AG09309 (cell line): ENCODE measurements around the gene FUBP3.

ENCODE experiments used
- DNase-seq: peaks from one replicate; pipeline ENCODE4 v3.0.0-alpha.2; 2010; ENCODE audit warnings: low read depth
- H3K4me3 ChIP-seq: 2 replicates; pipeline ENCODE4 v1.5.1; 2011; ENCODE audit warnings: mild to moderate bottlenecking, low read depth, low read length, moderate library complexity; ENCODE audit not compliant: control insufficient read depth
- TF ChIP-seq, protein P1 (sequence below): IDR thresholded peaks from 2 replicates; pipeline ENCODE4 v1.5.1; 2011; ENCODE audit warnings: mild to moderate bottlenecking, low read depth, low read length, inconsistent platforms; ENCODE audit not compliant: insufficient read depth, control insufficient read depth; ENCODE audit errors: missing control alignments

FUBP3 gene

DNA sequence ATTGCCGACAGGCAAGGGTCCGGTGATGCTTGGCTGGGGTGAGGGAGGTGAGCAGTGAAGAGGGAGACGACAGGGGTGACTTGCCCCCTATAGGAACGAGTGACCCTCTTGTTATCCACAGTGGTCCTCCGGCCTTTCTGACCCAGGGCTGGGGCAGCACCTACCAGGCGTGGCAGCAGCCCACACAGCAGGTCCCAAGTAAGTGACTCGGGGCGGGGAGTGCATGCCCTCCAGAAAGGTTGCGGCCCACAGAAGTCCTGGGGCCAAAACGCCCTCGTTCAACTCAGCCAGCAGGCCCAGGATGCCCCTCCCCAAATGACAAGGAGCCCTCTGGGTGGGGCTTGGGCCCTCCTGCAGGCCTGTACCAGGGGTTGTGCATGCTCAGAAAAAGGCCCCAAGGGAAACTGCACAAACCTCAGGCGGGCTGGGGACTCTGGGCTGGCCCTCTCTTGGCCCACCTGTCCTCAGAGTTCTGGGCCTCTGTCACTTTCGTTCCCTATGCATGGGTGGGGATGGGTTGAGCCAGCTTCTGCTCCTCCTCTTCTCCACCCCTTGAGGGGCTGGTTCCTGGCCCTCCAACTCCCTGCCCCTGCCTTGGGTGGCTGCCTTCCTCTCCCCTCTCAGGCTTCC, 52.8 kb downstream of the FUBP3 start:
- no peak overlapping the region for H3K4me3 ChIP-seq
- no peak for DNase-seq
- TF ChIP-seq, protein P1, sequence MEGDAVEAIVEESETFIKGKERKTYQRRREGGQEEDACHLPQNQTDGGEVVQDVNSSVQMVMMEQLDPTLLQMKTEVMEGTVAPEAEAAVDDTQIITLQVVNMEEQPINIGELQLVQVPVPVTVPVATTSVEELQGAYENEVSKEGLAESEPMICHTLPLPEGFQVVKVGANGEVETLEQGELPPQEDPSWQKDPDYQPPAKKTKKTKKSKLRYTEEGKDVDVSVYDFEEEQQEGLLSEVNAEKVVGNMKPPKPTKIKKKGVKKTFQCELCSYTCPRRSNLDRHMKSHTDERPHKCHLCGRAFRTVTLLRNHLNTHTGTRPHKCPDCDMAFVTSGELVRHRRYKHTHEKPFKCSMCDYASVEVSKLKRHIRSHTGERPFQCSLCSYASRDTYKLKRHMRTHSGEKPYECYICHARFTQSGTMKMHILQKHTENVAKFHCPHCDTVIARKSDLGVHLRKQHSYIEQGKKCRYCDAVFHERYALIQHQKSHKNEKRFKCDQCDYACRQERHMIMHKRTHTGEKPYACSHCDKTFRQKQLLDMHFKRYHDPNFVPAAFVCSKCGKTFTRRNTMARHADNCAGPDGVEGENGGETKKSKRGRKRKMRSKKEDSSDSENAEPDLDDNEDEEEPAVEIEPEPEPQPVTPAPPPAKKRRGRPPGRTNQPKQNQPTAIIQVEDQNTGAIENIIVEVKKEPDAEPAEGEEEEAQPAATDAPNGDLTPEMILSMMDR: no peak

DNA sequence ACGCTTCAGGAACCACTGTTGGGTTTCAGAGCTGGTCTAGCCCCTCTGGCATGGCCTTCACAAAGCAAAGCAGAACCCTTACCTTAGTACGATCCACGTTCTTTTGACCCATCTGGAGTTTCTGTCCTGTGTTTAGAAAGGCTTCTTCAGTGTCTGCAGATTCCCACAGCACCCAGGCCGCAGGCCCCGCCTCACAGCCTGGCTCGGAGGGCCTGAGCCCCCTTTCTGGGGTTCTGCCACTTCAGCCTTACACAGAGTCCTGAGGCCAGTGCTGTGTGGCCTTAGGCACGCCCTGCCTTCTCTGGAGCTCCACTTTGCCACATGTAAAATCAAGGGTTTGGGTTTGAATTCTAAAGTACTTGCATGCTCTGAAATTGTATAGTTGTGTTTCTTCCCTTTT, 53.5 kb downstream of the FUBP3 start:
- no peak overlapping the region for H3K4me3 ChIP-seq
- no peak for DNase-seq
- TF ChIP-seq, protein P1: no peak

DNA sequence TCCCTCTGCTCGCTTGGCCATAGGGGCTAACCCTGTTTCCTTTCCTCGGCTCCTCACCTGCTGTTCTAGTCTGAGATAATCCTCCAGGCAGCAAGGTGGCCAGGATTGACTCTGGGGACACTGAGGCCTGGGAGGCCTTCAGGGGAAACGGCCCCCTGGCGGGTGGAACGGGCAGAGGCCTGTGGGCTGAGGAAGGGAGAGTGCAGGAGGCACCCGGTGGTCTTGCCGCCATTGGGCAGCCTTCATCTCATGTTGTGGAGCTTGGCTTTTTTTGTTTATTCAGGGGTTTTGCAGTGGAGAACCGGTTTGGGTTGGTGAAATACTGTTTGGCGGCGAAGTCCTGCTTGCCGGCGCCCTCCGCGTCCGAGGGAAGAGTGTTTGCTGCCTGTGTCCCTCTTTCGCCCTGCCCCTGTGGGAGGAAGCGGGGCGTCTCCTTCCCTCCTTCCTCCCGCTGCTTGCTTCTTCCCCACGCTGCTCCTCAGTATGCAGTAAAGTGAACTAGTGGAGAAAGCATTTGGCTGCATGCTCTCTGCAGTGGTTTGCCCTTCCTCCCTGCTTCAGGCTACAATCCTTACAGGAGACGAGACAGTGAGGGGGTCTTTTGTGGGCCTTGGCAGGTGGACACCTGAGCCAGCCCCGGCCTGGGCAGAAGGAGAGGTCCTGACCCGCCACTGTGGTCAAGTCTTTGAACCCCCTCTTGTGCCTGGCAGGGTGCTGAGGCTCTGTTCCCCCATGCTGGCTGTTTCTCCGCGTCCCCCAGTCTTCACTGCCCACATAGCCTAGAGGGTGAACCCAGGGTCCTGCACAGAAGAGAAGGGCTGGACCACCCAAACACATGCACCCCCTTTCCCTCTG, 54.2 kb downstream of the FUBP3 start:
- TF ChIP-seq, protein P1: no peak
- no peak for DNase-seq
- no peak overlapping the region for H3K4me3 ChIP-seq

DNA sequence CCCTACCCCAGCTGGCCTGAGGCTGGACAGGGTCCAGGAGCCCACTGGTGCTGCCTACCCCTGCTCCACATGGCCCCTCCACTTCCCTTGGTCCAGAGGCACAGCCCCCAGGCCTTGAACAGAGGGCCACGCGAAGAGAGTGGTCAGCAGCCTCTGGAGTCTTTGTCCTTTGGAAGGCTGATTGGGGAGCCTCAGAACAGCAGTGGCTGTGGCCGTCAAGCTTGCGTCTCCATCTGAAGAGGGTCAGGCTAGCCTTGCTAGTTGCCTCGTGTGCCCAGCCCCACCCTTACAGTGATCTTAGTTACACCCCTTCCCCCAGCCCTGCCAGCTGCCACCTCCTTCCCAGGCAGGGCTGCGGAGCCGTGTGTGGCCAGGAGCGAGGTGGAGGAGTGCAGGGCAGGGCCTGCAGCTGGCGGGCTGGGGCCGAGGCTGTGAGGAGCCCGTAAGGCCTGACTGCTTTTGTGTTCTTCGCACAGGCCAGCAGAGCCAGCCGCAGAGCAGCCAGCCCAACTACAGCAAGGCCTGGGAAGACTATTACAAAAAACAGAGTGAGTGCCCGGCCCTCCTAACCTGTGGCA, 54.9 kb downstream of the FUBP3 start:
- no peak overlapping the region for H3K4me3 ChIP-seq
- no peak for DNase-seq
- TF ChIP-seq, protein P1: no peak

DNA sequence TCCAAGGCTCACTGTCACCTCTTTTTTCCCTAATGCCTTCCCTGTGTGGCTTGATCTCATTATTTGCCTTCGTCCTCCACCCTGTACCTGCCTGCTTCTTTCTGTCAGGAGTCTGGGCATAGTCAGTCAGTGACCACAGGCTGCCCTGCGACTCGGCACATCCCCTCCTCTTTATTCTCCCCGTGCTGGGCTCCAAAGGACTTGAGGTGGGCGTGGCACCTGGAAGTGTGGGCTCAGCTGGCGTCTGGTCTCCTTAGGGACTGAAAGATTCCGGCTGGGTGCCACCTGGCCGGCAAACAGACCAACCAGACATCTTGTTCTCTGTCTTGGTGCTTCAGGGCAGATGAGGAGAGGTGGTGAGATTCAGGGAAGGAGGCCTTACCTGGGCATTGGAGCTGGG, 55.4 kb downstream of the FUBP3 start:
- TF ChIP-seq, protein P1: no peak
- H3K4me3 ChIP-seq: no peak overlapping the region
- DNase-seq: no peak

DNA sequence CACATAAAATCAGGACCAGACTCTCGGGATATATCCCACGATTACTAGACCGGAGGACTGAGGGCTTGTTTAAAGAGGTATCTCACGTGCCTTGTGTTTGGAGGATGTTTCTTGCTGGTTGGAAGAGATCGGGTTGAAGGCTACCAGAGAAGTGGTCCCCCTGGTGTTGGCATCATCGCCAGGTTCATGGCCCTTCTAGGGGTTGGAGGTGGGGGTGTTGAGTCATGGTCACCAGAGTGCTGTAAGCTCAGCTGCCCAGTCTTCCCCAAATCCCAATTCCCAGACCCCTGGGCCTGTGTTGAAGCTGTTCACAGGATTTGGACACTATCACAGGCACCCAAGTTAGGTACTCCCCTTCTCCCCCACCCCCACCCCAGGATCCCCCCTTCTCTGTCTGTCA, 55.9 kb downstream of the FUBP3 start:
- TF ChIP-seq, protein P1: no peak
- H3K4me3 ChIP-seq: no peak overlapping the region
- DNase-seq: no peak
